Spleen (tissue), 7 donors: Measurements from ENCODE around the gene KCNT1.

Experiments
- CTCF ChIP-seq, 11 experiments: fragments of 200-600 bp in 7 of 11; fragments of 450-650 bp in 4 of 11; sonication (generic) in 4 of 11; IDR thresholded peaks in 8 of 11; conservative IDR thresholded peaks in 3 of 11; 1 replicate in 7 of 11; 2 replicates in 4 of 11; pipeline versions ENCODE4 v1.4.0 to v1.8.0; 2016 to 2021; ENCODE audit warnings: antibody characterized with exemption in 11 of 11, inconsistent platforms in 4 of 11, mild to moderate bottlenecking in 1 of 11
- POLR2A ChIP-seq, 3 donors: fragments of 450-650 bp; IDR thresholded peaks; one replicate each; pipeline ENCODE4 v1.5.1; 2017; ENCODE audit warnings: antibody characterized with exemption in 3 of 3, mild to moderate bottlenecking in 1 of 3
- POLR2AphosphoS5 ChIP-seq, 3 donors: sonication (generic); formaldehyde crosslinking; IDR thresholded peaks; one replicate each; pipeline ENCODE4 v1.5.1; 2017; ENCODE audit warnings: antibody characterized with exemption in 3 of 3
- donor health status: DM: no; HTN: no; CAD: no; lungs with moderate emphysema.
- donor health status: DM: no; HTN: no; CAD: no.
- donor health status: DM: no; HTN: no; CAD: no.

- TF ChIP-seq CTCF (IDR thresholded peaks at IDR 0.05 in 8 of 11, conservative IDR thresholded peaks at IDR 0.05 in 3 of 11), result no peak
- peak in 1 of 3 donors; percentile 29 for TF ChIP-seq POLR2AphosphoS5 (IDR thresholded peaks at IDR 0.05)
- no peak for TF ChIP-seq POLR2A (IDR thresholded peaks at IDR 0.05)
Measured at GRCh38 chr9:135821733-135822373, 119.9 kb downstream of the KCNT1 start.
